Measurements from ENCODE around the gene HTR1B.

Gene HTR1B

GRCh38 chr6:77455271-77455670 lies 8.0 kb downstream of the HTR1B start:
- no peak for DNase-seq

DNA sequence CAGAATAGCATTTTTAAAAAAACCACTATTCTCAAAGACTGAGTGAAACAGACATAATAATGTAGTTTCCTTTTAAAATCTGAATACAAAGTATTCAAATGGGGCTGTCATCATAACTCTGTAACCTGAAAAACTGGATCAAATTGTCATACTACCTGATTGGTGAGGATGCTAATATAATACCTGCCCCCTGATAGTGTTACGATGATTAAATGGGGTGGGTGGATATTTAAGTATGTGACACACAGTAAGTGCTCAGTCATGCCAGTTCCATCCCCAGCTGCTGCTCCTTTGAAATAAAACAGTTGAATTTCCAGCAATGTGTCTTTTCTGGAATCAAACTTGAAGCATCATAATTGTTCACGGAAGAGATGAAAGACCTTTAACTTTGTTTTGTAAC lies 8.9 kb downstream of the HTR1B start:
- no peak for DNase-seq

GRCh38 chr6:77451466-77451865 lies 11.8 kb downstream of the HTR1B start:
- no peak for DNase-seq

GRCh38 chr6:77450924-77451323 lies 12.4 kb downstream of the HTR1B start:
- DNase-seq: no peak

DNA sequence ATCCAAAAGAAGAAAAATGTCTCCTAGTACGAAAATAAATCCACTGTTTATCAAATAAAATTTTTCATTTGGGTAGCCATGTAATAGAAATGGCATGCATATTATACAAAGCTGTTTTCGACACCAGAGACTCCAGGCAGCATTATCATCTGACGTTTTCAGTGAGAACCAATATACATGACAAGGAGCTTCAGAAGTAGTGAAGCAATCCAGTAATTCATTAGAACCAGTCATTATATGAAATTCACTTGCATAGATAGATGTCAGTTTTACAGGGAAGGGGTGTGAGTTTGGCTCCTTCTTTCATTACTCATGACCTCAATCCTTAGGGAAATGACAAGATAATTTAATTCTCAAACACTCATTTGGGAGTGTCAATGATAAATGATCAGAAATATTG lies 14.7 kb downstream of the HTR1B start:
- no peak for DNase-seq

GRCh38 chr6:77447254-77447653 lies 16.0 kb downstream of the HTR1B start:
- no peak for DNase-seq

- no peak for DNase-seq
These were observed 17.0 kb downstream of the HTR1B start for GRCh38 chr6:77446249-77446648.

DNA sequence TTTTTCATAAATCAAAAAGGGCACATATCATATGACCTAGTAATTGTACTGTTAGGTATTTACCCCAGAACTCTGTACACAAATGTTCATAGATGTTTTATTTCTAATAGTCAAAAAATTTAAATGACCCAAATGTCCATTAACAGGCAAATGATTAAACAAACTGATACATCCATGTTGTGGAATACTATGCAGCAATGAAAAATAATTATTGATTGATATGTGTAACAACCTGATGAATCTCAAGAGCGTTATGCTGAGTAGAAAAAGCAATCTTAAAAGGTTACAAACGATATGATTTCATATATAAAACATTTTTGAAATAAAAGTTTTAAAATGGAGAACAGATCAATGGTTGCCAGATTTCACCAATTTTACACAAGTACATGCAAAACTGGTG lies 18.1 kb downstream of the HTR1B start:
- no peak for DNase-seq

DNA sequence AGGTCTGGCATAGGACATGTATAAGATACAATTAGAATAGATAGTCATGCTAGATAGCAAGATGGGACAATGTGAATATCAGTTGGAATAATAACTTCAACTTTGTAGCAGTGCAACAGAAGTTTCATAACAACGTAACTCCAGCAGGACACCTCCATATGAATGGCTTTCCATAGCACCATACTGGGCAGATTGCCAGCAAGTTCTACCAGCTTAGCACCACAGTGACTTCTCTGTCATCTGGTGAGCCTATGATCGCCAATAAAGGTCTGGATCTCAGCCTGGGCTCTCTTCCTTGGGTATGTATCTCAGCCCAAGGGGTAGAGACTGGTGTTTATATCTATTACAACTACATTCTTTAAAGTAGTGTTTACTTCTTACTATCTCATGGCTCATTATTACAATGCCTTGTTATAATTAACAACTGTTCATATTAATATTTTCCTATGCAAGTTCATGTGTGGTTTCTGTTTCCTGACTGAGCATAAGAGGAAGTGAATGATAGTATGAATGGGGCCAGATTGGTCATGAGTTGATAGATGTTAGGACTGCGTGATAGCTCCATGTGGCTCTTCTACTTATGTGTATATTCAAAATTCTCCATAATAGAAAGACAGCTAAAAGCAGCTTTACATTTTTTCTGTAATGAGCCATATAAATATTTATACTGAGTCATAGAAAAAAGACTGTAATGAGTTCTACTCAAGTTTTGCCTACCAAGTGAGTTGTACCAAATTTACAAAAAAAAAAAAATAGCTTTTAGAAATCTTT lies 22.9 kb downstream of the HTR1B start:
- DNase-seq: no peak

DNA sequence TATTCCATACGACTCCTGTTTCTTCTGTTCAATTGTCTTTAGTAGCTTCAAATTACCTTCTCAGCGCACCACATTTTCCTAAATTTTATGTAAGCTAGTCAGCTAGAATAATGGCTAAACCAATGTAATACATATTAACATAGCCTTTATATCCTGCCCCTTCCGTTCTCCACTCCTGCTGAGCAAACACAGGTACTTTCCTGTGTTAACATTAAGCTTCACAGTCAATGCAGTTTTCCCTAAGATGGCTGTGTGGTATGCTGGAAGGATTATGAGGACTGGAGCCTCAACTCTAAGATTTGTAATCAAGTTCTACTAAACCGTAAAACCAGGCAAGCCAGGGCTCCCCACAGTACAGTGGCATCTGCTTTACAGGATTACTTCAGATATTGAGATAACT lies 29.4 kb downstream of the HTR1B start:
- DNase-seq: no peak

DNA sequence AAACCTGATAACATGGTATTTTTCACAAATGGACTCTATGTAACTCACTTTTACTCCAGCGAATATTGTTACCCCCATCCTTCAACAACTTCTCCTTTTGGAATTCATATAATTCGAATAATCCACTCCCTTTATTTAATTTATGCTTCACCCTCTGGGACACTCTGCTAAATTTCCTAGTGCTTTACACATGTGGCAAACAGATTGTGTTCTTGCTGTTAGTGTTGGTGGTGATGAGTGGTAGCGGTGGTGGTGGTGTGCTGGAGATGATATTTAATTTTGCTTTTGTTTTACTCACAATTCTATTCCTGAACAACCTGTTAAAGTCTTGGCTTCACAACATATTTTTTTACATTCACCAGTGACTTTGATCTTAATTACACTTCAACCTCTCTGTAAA lies 32.8 kb downstream of the HTR1B start:
- DNase-seq: no peak

DNA sequence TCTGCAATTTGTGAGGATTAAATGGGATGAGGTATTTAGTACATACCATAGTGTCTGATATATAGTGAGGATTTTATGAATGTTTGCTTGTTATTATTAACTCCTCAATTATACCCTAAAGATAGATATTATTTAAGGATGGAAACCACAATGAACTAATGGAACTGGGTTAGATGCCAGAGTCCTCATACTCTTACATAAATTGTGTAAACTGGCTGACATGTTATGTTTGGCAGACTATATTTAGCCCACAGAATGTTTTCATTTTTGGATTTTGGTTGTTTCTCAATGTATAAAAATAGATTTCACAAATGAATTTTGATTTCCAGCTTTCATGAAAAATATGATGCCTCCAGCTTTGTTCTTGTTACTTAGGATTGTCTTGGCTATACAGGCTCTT lies 37.6 kb downstream of the HTR1B start:
- no peak for DNase-seq

DNA sequence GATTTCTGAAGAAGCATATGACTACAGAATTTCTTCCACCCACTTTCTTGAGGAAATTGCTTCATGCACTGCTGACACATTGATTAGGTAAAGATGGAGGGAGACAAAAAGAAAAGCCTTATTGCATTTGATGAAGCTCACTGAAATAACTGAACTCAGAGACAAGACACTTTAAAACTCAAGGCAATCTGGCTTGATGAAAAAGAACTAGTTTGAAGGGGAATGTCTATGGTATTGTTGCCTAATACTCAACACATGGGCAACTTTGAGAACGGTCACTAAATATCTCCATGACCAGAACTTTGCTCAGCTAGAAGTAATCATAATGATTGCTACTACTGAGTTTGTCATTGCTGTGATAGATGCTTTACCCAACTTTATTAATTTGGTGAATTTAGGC lies 38.1 kb downstream of the HTR1B start:
- no peak for DNase-seq

DNA sequence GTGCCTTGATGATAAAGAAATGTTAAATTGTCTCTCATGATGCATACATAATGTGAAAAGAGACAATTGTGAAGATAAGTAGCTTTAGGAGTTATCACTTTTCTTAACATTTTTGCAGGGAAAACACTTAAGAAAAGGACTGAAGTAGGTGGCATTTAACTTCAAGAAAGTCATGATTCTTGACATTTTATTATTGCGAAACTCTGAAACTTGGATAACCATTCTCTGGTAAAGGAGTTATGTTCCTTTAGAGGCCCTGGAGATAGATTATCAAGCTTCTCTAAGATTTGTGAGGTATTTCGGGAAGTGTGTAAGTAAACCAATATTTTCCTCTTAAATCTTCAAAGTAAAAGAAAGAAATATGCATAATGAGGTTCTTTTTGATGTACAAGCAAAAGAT lies 38.5 kb downstream of the HTR1B start:
- no peak for DNase-seq

DNA sequence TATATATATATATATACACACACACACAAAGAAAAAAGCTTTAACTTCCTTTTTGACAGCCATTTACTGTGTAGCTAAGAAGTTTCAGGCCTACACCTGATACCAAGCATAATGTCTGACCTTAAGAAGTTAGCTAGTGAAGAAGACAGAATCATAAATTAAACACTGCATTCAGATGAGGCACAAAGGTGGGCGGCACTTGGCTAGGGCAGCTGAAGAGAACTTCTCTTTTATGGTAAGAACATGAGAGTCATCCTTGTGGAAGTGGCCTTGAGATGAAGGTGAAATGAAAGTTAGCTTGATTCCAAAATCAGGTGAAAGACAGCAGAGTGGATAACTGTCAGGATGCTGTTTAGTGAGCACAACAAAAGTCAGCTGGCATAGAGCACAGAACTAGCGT lies 46.5 kb downstream of the HTR1B start:
- DNase-seq: no peak

- no peak for DNase-seq
These were observed 47.6 kb downstream of the HTR1B start for GRCh38 chr6:77415706-77416105.

All from CD4-positive, alpha-beta T cell treated with Interleukin-4 for 4 hours (primary cell).